ENCODE data around the gene TMEM129. TPM values are rescaled to one million over a fixed set of nuclear protein-coding genes. Genes with fewer than 3 reads are reported as not detected.

Gene TMEM129
- total and polyA plus RNA-seq, 4 experiments from 2014 or later = 36.8 to 42.1 (median 40.5) TPM

- Histone ChIP-seq H3K27ac (ENCODE audit: low read depth, low read length) (no peak overlapping the region), H3K9me3 (ENCODE audit: control insufficient read depth in 1 of 2, low read length in 2 of 2) (no peaks in the 10 kb centered on the region), H3K4me1 (ENCODE audit: insufficient read depth, low read length) (no peaks in the 10 kb centered on the region), H3K27me3 (ENCODE audit: insufficient read depth, low read length) (no peaks in the 10 kb centered on the region), H3K4me3 (ENCODE audit: low read length in 2 of 2) (no peak overlapping the region), H3K36me3 (ENCODE audit: insufficient read depth, low read length) (no peaks in the 10 kb centered on the region)
- ChIA-PET POLR2A (ENCODE audit: partially characterized antibody) (no interaction called here), CTCF (ENCODE audit: partially characterized antibody) (no interaction called here)
- intact Hi-C loops (cut with micrococcal nuclease) = no loop called here
- Mint-ChIP-seq H3K27ac (no peak overlapping the region), H3K9me3 (no peaks in the 10 kb centered on the region), H3K4me3 (no peak overlapping the region), H3K4me1 (no peaks in the 10 kb centered on the region), H3K36me3 (no peaks in the 10 kb centered on the region), H3K27me3 (peaks cover 4 to 5% of the 10 kb centered on the region in 2 donors)
- no peak for DNase-seq
Observed at GRCh38 chr4:1762264-1763010, 41.3 kb upstream of the TMEM129 start.

DNA sequence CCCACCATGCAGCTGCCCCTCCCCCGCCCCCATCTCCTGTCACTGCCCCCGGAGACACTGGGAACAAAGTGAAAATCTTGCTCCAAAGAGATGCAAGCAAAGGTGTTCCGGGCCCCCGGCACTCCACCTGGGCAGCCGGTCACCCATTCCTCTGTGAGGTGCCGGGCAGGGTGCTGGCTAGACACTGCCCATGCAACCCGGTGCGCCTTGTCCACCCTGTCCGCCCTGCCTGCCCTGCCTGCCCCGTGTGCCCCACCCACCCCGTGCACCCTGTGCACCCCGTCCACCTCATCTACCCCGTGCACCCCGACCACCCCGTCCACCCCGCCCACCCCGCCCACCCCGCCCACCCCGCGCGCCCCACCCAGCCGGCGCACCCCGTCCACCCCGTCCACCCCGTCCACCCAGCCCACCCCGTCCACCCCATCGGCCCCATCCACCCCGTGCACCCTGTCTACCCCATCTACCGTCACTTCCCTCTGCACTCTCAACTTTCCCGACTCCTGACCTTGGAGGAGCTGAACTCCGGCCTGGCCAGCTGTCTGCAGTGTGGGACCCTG lies 40.1 kb upstream of the TMEM129 start:
- POLR2A ChIA-PET (ENCODE audit: partially characterized antibody) = no interaction called here
- H3K36me3 ChIP-seq (ENCODE audit: insufficient read depth, low read length) = no peaks in the 10 kb centered on the region
- Mint-ChIP-seq H3K36me3 (no peaks in the 10 kb centered on the region), H3K27ac (no peak overlapping the region), H3K27me3 (peaks cover 4 to 5% of the 10 kb centered on the region in 2 donors), H3K9me3 (no peaks in the 10 kb centered on the region), H3K4me3 (no peak overlapping the region), H3K4me1 (no peaks in the 10 kb centered on the region)
- no peak for DNase-seq
- H3K4me1 ChIP-seq (ENCODE audit: insufficient read depth, low read length) = no peaks in the 10 kb centered on the region
- H3K27ac ChIP-seq (ENCODE audit: low read depth, low read length) = no peak overlapping the region
- no peak overlapping the region for H3K4me3 ChIP-seq (ENCODE audit: low read length in 2 of 2)
- CTCF ChIA-PET (ENCODE audit: partially characterized antibody) = no interaction called here
- intact Hi-C loops (cut with micrococcal nuclease) = no loop called here
- H3K27me3 ChIP-seq (ENCODE audit: insufficient read depth, low read length) = no peaks in the 10 kb centered on the region
- H3K9me3 ChIP-seq (ENCODE audit: control insufficient read depth in 1 of 2, low read length in 2 of 2) = no peaks in the 10 kb centered on the region

DNA sequence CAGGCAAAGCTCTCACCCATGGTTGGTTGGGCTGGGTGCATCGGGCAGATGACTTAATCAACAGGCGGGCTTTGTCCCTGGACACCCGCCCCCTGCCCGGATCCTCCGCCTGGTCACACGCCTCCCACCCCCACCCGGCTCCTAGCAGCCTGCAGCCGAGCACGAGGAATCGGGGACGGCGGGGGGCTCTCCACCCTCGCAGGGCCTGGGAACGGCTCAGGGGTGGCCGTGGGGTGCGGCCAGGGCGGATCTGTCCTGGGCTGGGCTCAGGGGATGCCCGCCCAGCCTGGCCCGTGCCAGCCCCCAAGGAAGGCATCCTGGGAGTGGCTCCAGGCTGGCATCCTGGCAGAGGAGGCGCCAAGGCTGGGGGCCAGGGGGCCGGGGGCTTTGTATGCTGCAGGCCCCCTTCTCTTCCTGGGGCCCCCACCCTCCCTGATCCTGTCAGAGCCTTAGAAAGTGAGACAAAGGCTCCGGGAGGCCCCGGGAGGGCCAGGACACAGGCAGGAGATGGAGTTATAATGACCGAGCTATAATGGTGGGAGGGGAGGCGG lies 39.5 kb upstream of the TMEM129 start:
- CTCF ChIA-PET (ENCODE audit: partially characterized antibody) = no interaction called here
- no peaks in the 10 kb centered on the region for H3K27me3 ChIP-seq (ENCODE audit: insufficient read depth, low read length)
- no peaks in the 10 kb centered on the region for H3K9me3 Mint-ChIP-seq

GRCh38 chr4:1759818-1760223 lies 38.7 kb upstream of the TMEM129 start:
- no peak for DNase-seq
- ChIA-PET CTCF (ENCODE audit: partially characterized antibody) (no interaction called here), POLR2A (ENCODE audit: partially characterized antibody) (no interaction called here)
- H3K4me1 Mint-ChIP-seq = no peaks in the 10 kb centered on the region
- Histone ChIP-seq H3K4me1 (ENCODE audit: insufficient read depth, low read length) (no peaks in the 10 kb centered on the region), H3K36me3 (ENCODE audit: insufficient read depth, low read length) (no peaks in the 10 kb centered on the region), H3K27ac (ENCODE audit: low read depth, low read length) (no peak overlapping the region), H3K4me3 (ENCODE audit: low read length in 2 of 2) (no peak overlapping the region), H3K9me3 (ENCODE audit: control insufficient read depth in 1 of 2, low read length in 2 of 2) (no peaks in the 10 kb centered on the region), H3K27me3 (ENCODE audit: insufficient read depth, low read length) (no peaks in the 10 kb centered on the region)
- no peaks in the 10 kb centered on the region for H3K9me3 Mint-ChIP-seq
- no peak overlapping the region for H3K4me3 Mint-ChIP-seq
- H3K36me3 Mint-ChIP-seq = no peaks in the 10 kb centered on the region
- intact Hi-C loops (cut with micrococcal nuclease) = no loop called here
- peaks cover 1 to 4% of the 10 kb centered on the region in 2 donors for H3K27me3 Mint-ChIP-seq
- no peak overlapping the region for H3K27ac Mint-ChIP-seq

More for the DNA sequence above, 39.5 kb upstream of the TMEM129 start:
- H3K4me3 Mint-ChIP-seq = no peak overlapping the region
- POLR2A ChIA-PET (ENCODE audit: partially characterized antibody) = no interaction called here
- H3K4me1 ChIP-seq (ENCODE audit: insufficient read depth, low read length) = no peaks in the 10 kb centered on the region
- H3K27ac ChIP-seq (ENCODE audit: low read depth, low read length) = no peak overlapping the region
- DNase-seq = no peak
- H3K27ac Mint-ChIP-seq = no peak overlapping the region
- H3K4me1 Mint-ChIP-seq = no peaks in the 10 kb centered on the region
- no peak overlapping the region for H3K4me3 ChIP-seq (ENCODE audit: low read length in 2 of 2)
- peaks cover 4% of the 10 kb centered on the region in 2 donors for H3K27me3 Mint-ChIP-seq
- H3K36me3 ChIP-seq (ENCODE audit: insufficient read depth, low read length) = no peaks in the 10 kb centered on the region
- intact Hi-C loops (cut with micrococcal nuclease) = no loop called here
- H3K9me3 ChIP-seq (ENCODE audit: control insufficient read depth in 1 of 2, low read length in 2 of 2) = no peaks in the 10 kb centered on the region
- H3K36me3 Mint-ChIP-seq = no peaks in the 10 kb centered on the region

DNA sequence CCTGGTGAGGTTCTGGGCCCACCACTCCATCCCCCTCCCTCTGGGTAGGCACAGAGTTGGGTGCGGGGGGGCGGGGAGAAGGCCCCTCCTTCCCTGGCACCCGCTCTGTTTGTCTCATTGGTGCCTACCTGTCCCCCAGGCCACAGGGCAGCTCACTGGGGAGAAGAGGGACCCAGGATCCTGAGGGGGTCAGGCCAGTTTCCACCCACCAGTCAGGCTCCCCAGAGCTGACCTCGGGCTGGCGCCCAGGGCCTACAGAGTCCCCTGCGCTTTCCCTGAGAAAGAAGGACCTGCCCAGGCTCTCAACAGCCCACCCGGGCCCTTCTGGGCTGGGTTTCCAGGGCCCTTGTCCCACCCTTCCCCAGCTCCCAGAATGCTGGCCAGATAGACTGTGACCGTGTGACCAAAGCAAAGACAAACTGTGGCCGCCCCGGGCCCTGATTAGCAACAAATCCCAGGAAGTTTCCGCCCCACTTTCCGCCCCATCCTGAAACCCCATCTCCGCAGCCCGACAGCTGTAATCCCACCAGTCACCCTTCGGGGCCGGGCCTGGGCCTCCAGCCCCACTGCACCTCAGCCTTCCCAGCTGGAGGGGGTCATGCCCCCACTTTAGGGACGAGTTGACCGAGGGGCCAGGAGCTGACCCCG lies 38.2 kb upstream of the TMEM129 start:
- Histone ChIP-seq H3K27ac (ENCODE audit: low read depth, low read length) (no peak overlapping the region), H3K9me3 (ENCODE audit: control insufficient read depth in 1 of 2, low read length in 2 of 2) (no peaks in the 10 kb centered on the region), H3K4me1 (ENCODE audit: insufficient read depth, low read length) (no peaks in the 10 kb centered on the region), H3K36me3 (ENCODE audit: insufficient read depth, low read length) (no peaks in the 10 kb centered on the region), H3K27me3 (ENCODE audit: insufficient read depth, low read length) (no peaks in the 10 kb centered on the region), H3K4me3 (ENCODE audit: low read length in 2 of 2) (no peak overlapping the region)
- intact Hi-C loops (cut with micrococcal nuclease) = no loop called here
- H3K36me3 Mint-ChIP-seq = no peaks in the 10 kb centered on the region
- no peak overlapping the region for H3K4me3 Mint-ChIP-seq
- ChIA-PET POLR2A (ENCODE audit: partially characterized antibody) (no interaction called here), CTCF (ENCODE audit: partially characterized antibody) (interaction anchor here (0.5 kb wide), 1 partner anchor 88 kb away, joined by 4 read pairs; no protein-coding TSS in a partner anchor)
- no peaks in the 10 kb centered on the region for H3K4me1 Mint-ChIP-seq
- peaks cover 1 to 4% of the 10 kb centered on the region in 2 donors for H3K27me3 Mint-ChIP-seq
- H3K9me3 Mint-ChIP-seq = no peaks in the 10 kb centered on the region
- no peak for DNase-seq
- H3K27ac Mint-ChIP-seq = peak overlapping the region in 1 of 7 donors; percentile 17

DNA sequence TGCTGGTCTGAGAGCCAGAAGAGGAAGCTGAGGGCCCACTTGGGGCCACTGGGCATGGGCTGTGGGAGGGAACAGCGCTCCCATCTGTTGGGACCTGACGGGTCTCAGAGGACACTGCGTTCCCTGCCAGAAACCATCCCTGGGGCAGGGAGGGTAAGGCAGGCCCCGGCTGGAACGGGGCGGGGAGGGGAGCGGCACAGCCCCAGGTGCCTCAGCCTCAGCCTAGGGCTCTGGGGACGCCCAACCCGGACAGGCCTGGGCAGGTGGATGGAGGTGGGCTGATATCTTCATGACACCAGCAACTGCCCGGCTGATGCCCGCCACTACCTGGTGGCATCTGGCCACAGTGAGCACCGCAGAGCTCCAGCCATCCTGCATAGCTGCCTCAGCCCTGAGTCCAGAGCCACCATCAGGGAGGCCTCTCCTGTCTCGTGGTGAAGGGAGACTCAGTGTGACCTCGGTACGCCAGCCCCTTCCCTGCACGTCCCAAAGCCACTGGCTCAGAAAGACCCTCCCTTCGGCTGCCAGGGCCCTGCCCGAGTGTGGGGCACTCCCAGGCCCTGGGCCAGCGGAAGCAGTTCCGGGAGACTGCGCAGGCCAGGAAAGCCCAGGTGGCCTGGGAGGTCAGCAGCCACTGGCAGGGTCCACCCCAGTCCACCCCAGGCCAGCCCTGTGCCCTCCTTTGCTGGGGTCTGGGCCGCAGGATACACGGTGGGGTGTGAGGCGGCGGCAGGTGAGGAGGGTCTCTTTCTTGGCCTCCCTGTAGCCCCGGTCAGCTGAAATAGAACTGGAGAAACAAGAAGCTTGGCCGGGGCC lies 37.4 kb upstream of the TMEM129 start:
- no peak for DNase-seq
- no peaks in the 10 kb centered on the region for H3K27me3 ChIP-seq (ENCODE audit: insufficient read depth, low read length)
- H3K4me3 ChIP-seq (ENCODE audit: low read length in 2 of 2) = no peak overlapping the region
- ChIA-PET POLR2A (ENCODE audit: partially characterized antibody) (no interaction called here), CTCF (ENCODE audit: partially characterized antibody) (interaction anchor here (0.5 kb wide), 1 partner anchor 89 kb away, joined by 4 read pairs; no protein-coding TSS in a partner anchor)
- H3K4me1 ChIP-seq (ENCODE audit: insufficient read depth, low read length) = no peaks in the 10 kb centered on the region
- no peaks in the 10 kb centered on the region for H3K36me3 ChIP-seq (ENCODE audit: insufficient read depth, low read length)
- no peak overlapping the region for H3K27ac ChIP-seq (ENCODE audit: low read depth, low read length)
- intact Hi-C loops (cut with micrococcal nuclease) = no loop called here
- no peaks in the 10 kb centered on the region for H3K9me3 Mint-ChIP-seq
- H3K9me3 ChIP-seq (ENCODE audit: control insufficient read depth in 1 of 2, low read length in 2 of 2) = no peaks in the 10 kb centered on the region
- H3K27ac Mint-ChIP-seq = no peak overlapping the region
- no peaks in the 10 kb centered on the region for H3K36me3 Mint-ChIP-seq
- no peak overlapping the region for H3K4me3 Mint-ChIP-seq
- H3K4me1 Mint-ChIP-seq = no peaks in the 10 kb centered on the region
- H3K27me3 Mint-ChIP-seq = peaks cover 0 to 1% of the 10 kb centered on the region in 2 donors

- peaks cover 5% of the 10 kb centered on the region for H3K4me1 ChIP-seq (ENCODE audit: insufficient read depth, low read length)
- H3K4me3 ChIP-seq (ENCODE audit: low read length in 2 of 2) = no peak overlapping the region
- H3K36me3 ChIP-seq (ENCODE audit: insufficient read depth, low read length) = no peaks in the 10 kb centered on the region
- intact Hi-C loops (cut with micrococcal nuclease) = no loop called here
- Mint-ChIP-seq H3K36me3 (no peaks in the 10 kb centered on the region), H3K9me3 (no peaks in the 10 kb centered on the region), H3K4me1 (no peaks in the 10 kb centered on the region), H3K27me3 (peaks cover 0 to 1% of the 10 kb centered on the region in 2 donors), H3K27ac (no peak overlapping the region), H3K4me3 (no peak overlapping the region)
- CTCF ChIA-PET (ENCODE audit: partially characterized antibody) = no interaction called here
- H3K9me3 ChIP-seq (ENCODE audit: control insufficient read depth in 1 of 2, low read length in 2 of 2) = no peaks in the 10 kb centered on the region
- DNase-seq = no peak
- no peak overlapping the region for H3K27ac ChIP-seq (ENCODE audit: low read depth, low read length)
- no peaks in the 10 kb centered on the region for H3K27me3 ChIP-seq (ENCODE audit: insufficient read depth, low read length)
- POLR2A ChIA-PET (ENCODE audit: partially characterized antibody) = no interaction called here
Observed at GRCh38 chr4:1757836-1758235, 36.7 kb upstream of the TMEM129 start.

Measured in CD4-positive, alpha-beta memory T cell (primary cell).